SK-N-MC (cell line): Measurements from ENCODE around the gene CST3.

Experiments used
- DNase-seq: peaks from one replicate; pipeline ENCODE4 v3.0.0-alpha.2; 2011; ENCODE audit warnings: low read depth, low spot score
- H3K27ac ChIP-seq: fragments of 200-600 bp; sonication (generic); 2 replicates; pipeline ENCODE4 v1.5.1; 2016; ENCODE audit warnings: mixed run types
- H3K36me3 ChIP-seq: fragments of 200-600 bp; sonication (generic); 2 replicates; pipeline ENCODE4 v1.6.1; 2017; ENCODE audit warnings: antibody characterized with exemption, low read length, mixed read lengths; ENCODE audit not compliant: insufficient read depth
- H3K4me3 ChIP-seq: fragments of 200-600 bp; sonication (generic); 2 replicates; pipeline ENCODE4 v1.5.1; 2016
- H3K9ac ChIP-seq: fragments of 200-600 bp; sonication (generic); 2 replicates; pipeline ENCODE4 v1.8.0; 2017; ENCODE audit warnings: mixed run types, mixed read lengths; ENCODE audit not compliant: insufficient read length
- H3K9me3 ChIP-seq: fragments of 200-600 bp; sonication (generic); 2 replicates; pipeline ENCODE4 v1.6.1; 2017; ENCODE audit warnings: low read depth, mild to moderate bottlenecking, antibody characterized with exemption, low read length, moderate library complexity, mixed read lengths
- EZH2 ChIP-seq: fragments of 200-600 bp; sonication (generic); IDR thresholded peaks from one replicate; pipeline ENCODE4 v1.6.1; 2017; ENCODE audit warnings: antibody characterized with exemption
- FOXP2 ChIP-seq: optimal IDR thresholded peaks from 2 replicates; pipeline ENCODE3; 2011; ENCODE audit warnings: mild to moderate bottlenecking, moderate library complexity; ENCODE audit not compliant: insufficient read depth; ENCODE audit errors: extremely low read length, control extremely low read depth
- POLR2AphosphoS5 ChIP-seq: IDR thresholded peaks from 2 replicates; pipeline ENCODE4 v1.6.1; 2012; ENCODE audit warnings: mild to moderate bottlenecking, low read depth, low read length, borderline replicate concordance

CST3 gene

GRCh38 chr20:23585808-23586734, 51.7 kb downstream of the CST3 start:
- H3K27ac ChIP-seq = no peak overlapping the region
- DNase-seq = no peak
- H3K36me3 ChIP-seq = no peaks in the 10 kb centered on the region
- H3K9me3 ChIP-seq = no peaks in the 10 kb centered on the region
- H3K4me3 ChIP-seq = no peak overlapping the region
- H3K9ac ChIP-seq = no peak overlapping the region
- TF ChIP-seq EZH2 (no peak), FOXP2 (no peak), POLR2AphosphoS5 (no peak)

- no peak for TF ChIP-seq EZH2
- no peak overlapping the region for H3K4me3 ChIP-seq
- H3K9ac ChIP-seq = no peak overlapping the region
- no peaks in the 10 kb centered on the region for H3K36me3 ChIP-seq
- no peak for DNase-seq
- no peak overlapping the region for H3K27ac ChIP-seq
- H3K9me3 ChIP-seq = no peaks in the 10 kb centered on the region
Observed at GRCh38 chr20:23585449-23585807, 52.3 kb downstream of the CST3 start.

GRCh38 chr20:23584434-23585199, 53.1 kb downstream of the CST3 start:
- Histone ChIP-seq H3K9me3 (no peaks in the 10 kb centered on the region), H3K9ac (no peak overlapping the region), H3K4me3 (no peak overlapping the region), H3K36me3 (no peaks in the 10 kb centered on the region), H3K27ac (no peak overlapping the region)
- no peak for DNase-seq
- TF ChIP-seq EZH2 (no peak), FOXP2 (no peak), POLR2AphosphoS5 (no peak)
